ENCODE measurements around the gene CEP128.

GRCh38 chr14:80678436-80678835, 263.1 kb downstream of the CEP128 start:
- TF ChIP-seq GATA3 (IDR thresholded peaks at IDR 0.05; ENCODE audit: low read depth, low read length) (no peak), GATA2 (IDR thresholded peaks at IDR 0.05; ENCODE audit: low read depth, low read length) (no peak)

Data from SH-SY5Y (cell line).